Right lobe of liver (tissue), 4 donors: ENCODE data around the gene WDR20.

Source experiments
- CTCF ChIP-seq, 4 donors: fragments of 200-600 bp in 3 of 4; fragments of 450-650 bp in 1 of 4; IDR thresholded peaks; one replicate each; pipeline versions ENCODE4 v1.5.1 to v1.8.0; 2016 to 2022; ENCODE audit warnings: antibody characterized with exemption in 4 of 4, mild to moderate bottlenecking in 2 of 4
- POLR2A ChIP-seq: fragments of 450-650 bp; IDR thresholded peaks from one replicate; pipeline ENCODE4 v1.6.1; 2017; ENCODE audit warnings: antibody characterized with exemption, mild to moderate bottlenecking
- donor health status: DM: no; HTN: no; CAD: no.
- donor health status: DM: no; HTN: no; CAD: no.
- donor health status: DM: no; HTN: yes; CAD: no.

DNA sequence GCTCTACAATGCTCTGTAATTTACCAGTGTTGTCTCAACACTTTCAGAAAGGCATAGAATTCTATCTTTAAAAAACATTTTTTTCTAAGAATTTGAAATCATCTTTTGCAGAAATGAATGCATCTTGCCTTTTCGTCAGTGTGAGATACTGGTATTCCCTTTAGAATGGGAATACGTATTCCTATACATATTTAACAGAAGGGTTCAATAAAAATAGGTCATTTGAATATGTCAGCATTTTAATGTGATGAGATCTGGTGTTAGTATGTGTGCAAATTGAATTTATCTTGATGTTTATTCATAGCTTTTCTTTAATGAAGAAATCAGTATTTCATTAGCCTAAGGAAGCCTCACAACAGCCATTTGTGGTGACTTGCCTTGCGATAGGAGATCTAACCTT lies 44.2 kb downstream of the WDR20 start:
- TF ChIP-seq CTCF (IDR thresholded peaks at IDR 0.05) (no peak), POLR2A (no peak)
